PC-3 (cell line): ENCODE results near the gene CAMTA1. TPM values are rescaled to one million over a fixed set of nuclear protein-coding genes. Genes with fewer than 3 reads are reported as not detected.

ENCODE experiments used
- ATAC-seq: fragments of 200-7000 bp; cut with Tn5 transposase; 2 replicates; pipeline ENCODE4 v1.9.1; 2020; ENCODE audit warnings: mild to moderate bottlenecking, moderate library complexity
- BruUV-seq: library from RNA; stranded (reverse); fragments of 400-500 nt; replicated peaks from 2 replicates; lab custom pipeline; 2021; lab: Mats Ljungman, UMichigan
- CTCF ChIA-PET: fragments of 300-600 bp; sonication (Branson Sonifier 250); formaldehyde crosslinking; loops from one replicate; lab custom pipeline; 2022; ENCODE audit warnings: antibody characterized with exemption; lab: Charles Lee
- POLR2A ChIA-PET: fragments of 300-600 bp; sonication (Branson Sonifier 250); formaldehyde crosslinking; loops from one replicate; lab custom pipeline; 2022; ENCODE audit warnings: antibody characterized with exemption; ENCODE audit not compliant: unreplicated experiment; lab: Charles Lee
- DNase-seq: peaks from one replicate; pipeline ENCODE4 v3.0.0-alpha.2; 2015
- H2AFZ ChIP-seq: fragments of 300-600 bp; sonication (generic); 2 replicates; pipeline ENCODE4 v1.6.0; 2016; ENCODE audit warnings: antibody characterized with exemption, low read length
- H3F3A ChIP-seq: fragments of 300-600 bp; sonication (generic); one replicate; pipeline ENCODE4 v1.6.0; 2017; ENCODE audit warnings: antibody characterized with exemption, low read length, control low read depth, mild to moderate bottlenecking; ENCODE audit not compliant: unreplicated experiment
- H3K27ac ChIP-seq: fragments of 300-600 bp; sonication (generic); 2 replicates; pipeline ENCODE4 v1.5.1; 2016; ENCODE audit warnings: mild to moderate bottlenecking, low read length
- H3K27me3 ChIP-seq: fragments of 300-600 bp; sonication (generic); 2 replicates; pipeline ENCODE4 v1.6.1; 2016; ENCODE audit warnings: low read length, mixed read lengths
- H3K36me3 ChIP-seq: fragments of 300-600 bp; sonication (generic); 2 replicates; pipeline ENCODE4 v1.6.1; 2016; ENCODE audit warnings: low read depth, mixed run types, low read length, mixed read lengths
- H3K4me1 ChIP-seq: fragments of 300-600 bp; sonication (generic); 2 replicates; pipeline ENCODE4 v1.5.1; 2016; ENCODE audit warnings: low read length; ENCODE audit not compliant: insufficient read depth
- H3K4me2 ChIP-seq: fragments of 300-600 bp; sonication (generic); 2 replicates; pipeline ENCODE4 v1.6.0; 2016; ENCODE audit warnings: low read length
- H3K4me3 ChIP-seq: fragments of 300-600 bp; sonication (generic); 2 replicates; pipeline ENCODE4 v1.5.1; 2016; ENCODE audit warnings: mild to moderate bottlenecking, low read length, mixed read lengths
- H3K79me2 ChIP-seq: fragments of 300-600 bp; sonication (generic); 2 replicates; pipeline ENCODE4 v1.6.1; 2017; ENCODE audit warnings: low read length, mixed read lengths
- H3K9ac ChIP-seq: fragments of 300-600 bp; sonication (generic); 2 replicates; pipeline ENCODE4 v1.6.0; 2016; ENCODE audit warnings: mild to moderate bottlenecking, low read length
- H3K9me2 ChIP-seq: fragments of 300-600 bp; sonication (generic); replicated peaks from 2 replicates; pipeline ENCODE4 v1.6.1; 2016; ENCODE audit warnings: mixed run types, low read length, mixed read lengths
- H3K9me3 ChIP-seq: fragments of 300-600 bp; sonication (generic); 2 replicates; pipeline ENCODE4 v1.6.1; 2016; ENCODE audit warnings: low read length, mixed read lengths
- H4K20me1 ChIP-seq: fragments of 300-600 bp; sonication (generic); 2 replicates; pipeline ENCODE4 v1.6.1; 2016; ENCODE audit warnings: low read length, mixed read lengths
- EZH2 ChIP-seq: fragments of 300-600 bp; sonication (generic); IDR thresholded peaks from one replicate; pipeline ENCODE4 v1.6.1; 2017; ENCODE audit warnings: antibody characterized with exemption, mild to moderate bottlenecking, low read length; ENCODE audit not compliant: unreplicated experiment
- EZH2phosphoT487 ChIP-seq: fragments of 300-600 bp; sonication (generic); IDR thresholded peaks from 2 replicates; pipeline ENCODE4 v1.6.1; 2018; ENCODE audit warnings: mild to moderate bottlenecking, antibody characterized with exemption, low read length, borderline replicate concordance
- intact Hi-C: fragments of 100-400 bp; cut with micrococcal nuclease; formaldehyde crosslinking; loops from 2 replicates; pipeline ENCODE4 v1.9.0; 2023
- total RNA-seq: library from RNA; depleted of rRNA; stranded (reverse); fragments of >200 nt; gene quantifications from 2 replicates; pipeline ENCODE4 v1.2.3, GENCODE V29; 2014
- TF ChIP-seq, protein P1 (sequence below): fragments of 300-600 bp; sonication (generic); conservative IDR thresholded peaks from 2 replicates; pipeline ENCODE4 v1.5.1; 2017; ENCODE audit warnings: antibody characterized with exemption, low read depth, mild to moderate bottlenecking, low read length

The CAMTA1 gene
- total RNA-seq, 1 experiment from 2014 or later, result 40.8 TPM

DNA sequence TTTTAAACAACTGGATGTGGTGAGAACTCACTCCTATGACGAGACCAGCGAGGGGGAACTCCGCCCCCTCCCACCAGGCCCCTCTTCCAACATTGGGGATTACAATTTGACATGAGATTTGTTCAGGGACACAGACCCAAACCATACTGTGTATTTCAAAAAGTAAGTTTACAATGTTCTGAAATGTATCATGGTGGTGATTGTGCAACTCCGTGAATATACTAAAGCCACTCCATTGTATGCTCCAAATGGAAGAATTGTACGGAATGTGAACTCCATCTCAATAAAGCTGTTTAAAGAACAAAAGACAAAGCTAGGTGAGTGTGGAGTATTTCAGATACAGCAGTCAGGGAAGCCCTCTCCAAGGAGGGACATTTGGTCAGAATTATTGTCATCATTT is 553.8 kb downstream of the CAMTA1 start:
- H3K4me1 ChIP-seq, result 0 out of 2 replicates have a peak, but pooled peaks cover 3% of the 10 kb centered on the region
- no peak overlapping the region for H3K27ac ChIP-seq
- BruUV-seq, result no TSS peak
- no peaks in the 10 kb centered on the region for H3F3A ChIP-seq
- peaks cover 24% of the 10 kb centered on the region for H3K27me3 ChIP-seq
- ATAC-seq (no peak), DNase-seq (no peak)
- no peaks in the 10 kb centered on the region for H3K9me2 ChIP-seq
- no peak overlapping the region for H3K4me3 ChIP-seq
- ChIA-PET POLR2A (no interaction called here), CTCF (no interaction called here)
- no peaks in the 10 kb centered on the region for H3K36me3 ChIP-seq
- no peak overlapping the region for H3K4me2 ChIP-seq
- intact Hi-C loops, result no loop called here
- H3K9me3 ChIP-seq, result no peaks in the 10 kb centered on the region
- TF ChIP-seq EZH2phosphoT487, result no peak
- TF ChIP-seq, protein P1, sequence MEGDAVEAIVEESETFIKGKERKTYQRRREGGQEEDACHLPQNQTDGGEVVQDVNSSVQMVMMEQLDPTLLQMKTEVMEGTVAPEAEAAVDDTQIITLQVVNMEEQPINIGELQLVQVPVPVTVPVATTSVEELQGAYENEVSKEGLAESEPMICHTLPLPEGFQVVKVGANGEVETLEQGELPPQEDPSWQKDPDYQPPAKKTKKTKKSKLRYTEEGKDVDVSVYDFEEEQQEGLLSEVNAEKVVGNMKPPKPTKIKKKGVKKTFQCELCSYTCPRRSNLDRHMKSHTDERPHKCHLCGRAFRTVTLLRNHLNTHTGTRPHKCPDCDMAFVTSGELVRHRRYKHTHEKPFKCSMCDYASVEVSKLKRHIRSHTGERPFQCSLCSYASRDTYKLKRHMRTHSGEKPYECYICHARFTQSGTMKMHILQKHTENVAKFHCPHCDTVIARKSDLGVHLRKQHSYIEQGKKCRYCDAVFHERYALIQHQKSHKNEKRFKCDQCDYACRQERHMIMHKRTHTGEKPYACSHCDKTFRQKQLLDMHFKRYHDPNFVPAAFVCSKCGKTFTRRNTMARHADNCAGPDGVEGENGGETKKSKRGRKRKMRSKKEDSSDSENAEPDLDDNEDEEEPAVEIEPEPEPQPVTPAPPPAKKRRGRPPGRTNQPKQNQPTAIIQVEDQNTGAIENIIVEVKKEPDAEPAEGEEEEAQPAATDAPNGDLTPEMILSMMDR, result no peak
- TF ChIP-seq EZH2, result no peak
- H3K79me2 ChIP-seq, result no peaks in the 10 kb centered on the region
- H3K9ac ChIP-seq, result no peak overlapping the region
- H2AFZ ChIP-seq, result no peak overlapping the region
- no peaks in the 10 kb centered on the region for H4K20me1 ChIP-seq

DNA sequence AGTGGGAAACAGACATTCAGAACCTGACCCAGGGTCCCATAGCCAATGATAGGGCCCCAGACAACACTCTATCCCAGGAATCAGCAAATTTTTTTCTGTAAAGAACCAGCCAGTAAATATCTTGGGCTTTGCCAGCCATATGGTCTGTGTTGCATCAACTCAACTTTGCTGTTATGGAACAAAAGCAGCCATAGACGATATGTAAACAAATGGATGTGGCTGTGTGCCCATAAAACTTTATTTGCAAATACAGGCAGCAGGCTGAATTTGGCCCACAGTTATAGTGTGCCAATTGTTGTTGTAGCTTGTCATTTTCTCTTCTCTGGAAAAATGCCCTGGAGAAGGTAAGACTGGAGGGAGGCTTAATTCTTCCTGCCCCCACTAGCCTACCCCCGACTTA is 554.7 kb downstream of the CAMTA1 start:
- H3K9ac ChIP-seq, result no peak overlapping the region
- no peaks in the 10 kb centered on the region for H3K36me3 ChIP-seq
- POLR2A ChIA-PET, result no interaction called here
- no peak overlapping the region for H3K4me3 ChIP-seq
- peak; percentile 3 for DNase-seq
- no peaks in the 10 kb centered on the region for H3K79me2 ChIP-seq
- H3K9me3 ChIP-seq, result no peaks in the 10 kb centered on the region
- TF ChIP-seq EZH2 (no peak), EZH2phosphoT487 (no peak)
- TF ChIP-seq, protein P1, result no peak
- H3K4me2 ChIP-seq, result no peak overlapping the region
- no peaks in the 10 kb centered on the region for H3F3A ChIP-seq
- peaks cover 20% of the 10 kb centered on the region; the same call in 1 of the 2 replicates for H3K27me3 ChIP-seq
- no peaks in the 10 kb centered on the region for H4K20me1 ChIP-seq
- intact Hi-C loops, result no loop called here
- CTCF ChIA-PET, result no interaction called here
- H2AFZ ChIP-seq, result no peak overlapping the region
- BruUV-seq, result no TSS peak
- H3K27ac ChIP-seq, result no peak overlapping the region
- 0 out of 2 replicates have a peak, but pooled peaks cover 3% of the 10 kb centered on the region for H3K4me1 ChIP-seq
- H3K9me2 ChIP-seq, result no peaks in the 10 kb centered on the region
- no peak for ATAC-seq

DNA sequence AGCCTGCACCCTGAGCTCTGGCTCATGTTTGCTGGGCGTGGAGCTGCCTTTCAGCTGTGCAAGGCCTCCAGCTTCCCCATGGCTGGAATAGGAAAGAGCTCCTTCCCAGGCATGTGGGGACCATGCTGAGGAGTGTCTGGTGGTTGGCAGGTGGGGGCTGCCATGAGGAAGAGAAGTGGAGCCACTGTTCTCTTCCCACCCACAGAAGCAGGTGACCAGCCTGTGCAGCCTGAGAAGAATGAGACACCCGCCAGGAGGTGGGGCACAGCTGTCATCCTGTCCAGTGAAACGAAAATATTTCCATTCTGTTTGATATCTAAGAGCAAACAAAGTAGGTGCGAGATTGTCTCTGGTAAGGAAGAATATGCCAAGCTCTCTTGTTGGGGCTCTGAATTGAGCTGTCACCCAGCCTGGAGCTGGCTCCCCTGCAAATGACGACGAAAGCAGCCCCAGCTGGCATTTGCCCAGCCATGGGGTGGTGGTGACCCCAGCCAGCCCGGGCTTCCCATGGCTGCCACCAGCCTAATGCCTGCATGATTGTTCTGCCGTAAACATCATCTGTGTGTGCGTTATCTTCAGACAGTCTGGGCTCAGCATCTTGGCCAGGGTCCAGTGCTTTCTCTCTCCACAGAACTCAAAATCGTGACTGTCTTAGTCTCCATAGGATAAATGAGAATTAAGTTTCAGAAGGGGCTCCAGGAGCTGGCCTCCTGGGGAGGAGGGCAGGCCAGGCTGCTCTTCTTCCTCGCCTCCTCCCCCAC is 556.1 kb downstream of the CAMTA1 start:
- ChIA-PET POLR2A (no interaction called here), CTCF (no interaction called here)
- H3K36me3 ChIP-seq, result no peaks in the 10 kb centered on the region
- no peaks in the 10 kb centered on the region for H3K9me3 ChIP-seq
- H3K4me1 ChIP-seq, result no peaks in the 10 kb centered on the region
- no peaks in the 10 kb centered on the region for H3K79me2 ChIP-seq
- no peak for DNase-seq
- H3K27ac ChIP-seq, result no peak overlapping the region
- no peak overlapping the region for H3K4me2 ChIP-seq
- H4K20me1 ChIP-seq, result no peaks in the 10 kb centered on the region
- H3K9me2 ChIP-seq, result no peaks in the 10 kb centered on the region
- H3K4me3 ChIP-seq, result no peak overlapping the region
- H3K9ac ChIP-seq, result no peak overlapping the region
- H3K27me3 ChIP-seq, result peaks cover 16% of the 10 kb centered on the region
- no peaks in the 10 kb centered on the region for H3F3A ChIP-seq
- intact Hi-C loops, result no loop called here
- no peak for ATAC-seq
- BruUV-seq, result no TSS peak
- no peak overlapping the region for H2AFZ ChIP-seq
- TF ChIP-seq EZH2, result no peak
- no peak for TF ChIP-seq EZH2phosphoT487
- TF ChIP-seq, protein P1, result no peak
